HepG2 (cell line): ENCODE measurements around the gene MBTPS1. TPM values are rescaled to one million over a fixed set of nuclear protein-coding genes. Genes with fewer than 3 reads are reported as not detected.

Source experiments
- GFI1 ChIP-seq: sonication (generic); formaldehyde crosslinking; IDR thresholded peaks from 2 replicates; pipeline ENCODE4 v1.5.0; 2020; ENCODE audit warnings: missing genetic modification reagents, mild to moderate bottlenecking, borderline replicate concordance
- GPN1 ChIP-seq: sonication (generic); formaldehyde crosslinking; IDR thresholded peaks from 2 replicates; pipeline ENCODE4 v1.5.1; 2020; ENCODE audit warnings: missing genetic modification reagents, borderline replicate concordance
- MED13 ChIP-seq: sonication (generic); formaldehyde crosslinking; IDR thresholded peaks from 2 replicates; pipeline ENCODE4 v1.5.0; 2020; ENCODE audit warnings: missing genetic modification reagents
- NR2C2 ChIP-seq: sonication (generic); formaldehyde crosslinking; IDR thresholded peaks from 2 replicates; pipeline ENCODE4 v1.4.0; 2020; ENCODE audit warnings: missing genetic modification reagents, mild to moderate bottlenecking, moderate library complexity, borderline replicate concordance
- TSC22D2 ChIP-seq: sonication (generic); formaldehyde crosslinking; IDR thresholded peaks from 2 replicates; pipeline ENCODE4 v1.5.1; 2020; ENCODE audit warnings: missing genetic modification reagents, mild to moderate bottlenecking, borderline replicate concordance
- ZFP90 ChIP-seq: sonication (generic); formaldehyde crosslinking; IDR thresholded peaks from 2 replicates; pipeline ENCODE4 v1.8.0; 2022; ENCODE audit warnings: missing genetic modification reagents, mild to moderate bottlenecking, inconsistent platforms, borderline replicate concordance
- ZNF10 ChIP-seq: sonication (generic); formaldehyde crosslinking; IDR thresholded peaks from 2 replicates; pipeline ENCODE4 v1.4.0; 2020; ENCODE audit warnings: mild to moderate bottlenecking, low read depth, missing genetic modification reagents, borderline replicate concordance
- ZNF629 ChIP-seq: sonication (generic); formaldehyde crosslinking; conservative IDR thresholded peaks from 2 replicates; pipeline ENCODE4 v1.5.0; 2020; ENCODE audit warnings: missing genetic modification reagents
- polyA plus RNA-seq, 8 experiments: library from polyadenylated mRNA; depleted of rRNA in 3 of 8; stranded (reverse) in 7 of 8; unstranded in 1 of 8; fragments of >200 nt; fragmentation: Illumina TruSeq in 4 of 8; extraction: Trizol in 4 of 8; gene quantifications; 2 replicates each; pipeline versions ENCODE4 v1.2.1 to v1.2.3, GENCODE V29; 2011 to 2016; ENCODE audit warnings: low read depth in 4 of 8, missing spikeins in 1 of 8, mixed read lengths in 1 of 8; ENCODE audit not compliant: insufficient read depth in 1 of 8
- total RNA-seq, 5 experiments: library from RNA; depleted of rRNA; stranded (reverse); fragments of >200 nt; fragmentation: Illumina TruSeq; extraction: Trizol; gene quantifications; 2 replicates each; pipeline ENCODE4 v1.2.3, GENCODE V29; 2016; ENCODE audit warnings: low read depth in 1 of 5
- TF ChIP-seq, protein P1 (sequence below): sonication (generic); formaldehyde crosslinking; IDR thresholded peaks from 2 replicates; pipeline ENCODE4 v1.5.1; 2020; ENCODE audit warnings: missing genetic modification reagents, mild to moderate bottlenecking, borderline replicate concordance
- TF ChIP-seq, protein P2 (sequence below): sonication (generic); formaldehyde crosslinking; IDR thresholded peaks from 2 replicates; pipeline ENCODE4 v1.8.0; 2022; ENCODE audit warnings: missing genetic modification reagents, mild to moderate bottlenecking, inconsistent platforms, borderline replicate concordance
- TF ChIP-seq, protein P3 (sequence below): sonication (generic); formaldehyde crosslinking; IDR thresholded peaks from 2 replicates; pipeline ENCODE4 v1.4.0; 2020; ENCODE audit warnings: mild to moderate bottlenecking, missing genetic modification reagents

The MBTPS1 gene
- total and polyA plus RNA-seq, 2 of the 13 experiments (the other 11 are each of a cell fraction or from before 2014, with no cell fraction given): 56.7 to 91.3 TPM

DNA sequence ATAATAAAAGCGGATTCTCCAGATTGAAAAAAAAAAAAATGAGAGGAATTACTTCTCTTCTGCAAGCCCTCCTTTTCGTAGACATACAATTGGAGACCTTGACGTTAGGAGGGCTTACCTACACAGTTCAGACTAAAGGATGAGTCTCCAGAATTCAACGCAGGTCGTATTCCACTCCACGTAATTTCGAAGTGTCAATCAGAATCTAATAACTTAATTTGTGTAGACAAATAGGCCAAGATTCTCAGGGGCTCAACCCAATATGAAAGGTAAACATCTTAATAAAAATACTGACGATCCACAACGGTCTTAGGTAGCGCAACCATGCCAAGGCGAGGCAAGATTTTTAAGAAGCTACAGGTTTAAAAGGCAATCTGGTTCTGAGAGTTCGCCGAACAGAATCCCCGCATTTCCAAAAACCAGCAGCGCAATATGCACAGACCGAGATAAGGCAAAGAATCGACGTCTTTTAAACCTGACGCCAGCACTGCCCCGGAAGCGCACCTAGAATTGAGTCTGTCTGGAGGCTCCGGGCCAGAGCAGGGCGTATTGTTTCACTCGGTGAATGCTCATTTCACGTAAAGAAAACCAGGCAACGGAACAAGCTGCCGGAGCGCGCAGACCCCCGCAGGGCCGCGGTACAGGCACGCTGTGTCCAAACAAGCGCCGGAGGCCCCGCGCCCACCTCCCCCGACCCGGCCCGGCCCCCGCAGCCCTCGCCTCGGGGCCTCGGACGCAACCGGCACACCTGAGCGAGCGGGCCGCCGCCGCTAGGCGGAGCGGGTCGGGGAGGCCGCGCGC is 623 bp downstream of the MBTPS1 start (continued):
- TF ChIP-seq, protein P1, sequence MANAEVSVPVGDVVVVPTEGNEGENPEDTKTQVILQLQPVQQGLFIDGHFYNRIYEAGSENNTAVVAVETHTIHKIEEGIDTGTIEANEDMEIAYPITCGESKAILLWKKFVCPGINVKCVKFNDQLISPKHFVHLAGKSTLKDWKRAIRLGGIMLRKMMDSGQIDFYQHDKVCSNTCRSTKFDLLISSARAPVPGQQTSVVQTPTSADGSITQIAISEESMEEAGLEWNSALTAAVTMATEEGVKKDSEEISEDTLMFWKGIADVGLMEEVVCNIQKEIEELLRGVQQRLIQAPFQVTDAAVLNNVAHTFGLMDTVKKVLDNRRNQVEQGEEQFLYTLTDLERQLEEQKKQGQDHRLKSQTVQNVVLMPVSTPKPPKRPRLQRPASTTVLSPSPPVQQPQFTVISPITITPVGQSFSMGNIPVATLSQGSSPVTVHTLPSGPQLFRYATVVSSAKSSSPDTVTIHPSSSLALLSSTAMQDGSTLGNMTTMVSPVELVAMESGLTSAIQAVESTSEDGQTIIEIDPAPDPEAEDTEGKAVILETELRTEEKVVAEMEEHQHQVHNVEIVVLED (CRISPR knock-in tag): no peak
- TF ChIP-seq TSC22D2 (CRISPR knock-in tag) (no peak), MED13 (CRISPR knock-in tag) (no peak), ZFP90 (CRISPR knock-in tag) (peak; percentile 59; the same call in 1 of the 2 replicates), NR2C2 (CRISPR knock-in tag) (no peak; the same call in 1 of the 2 replicates), ZNF629 (CRISPR knock-in tag) (0 out of 2 replicates have a peak, but pooled peaks have one; percentile 17), GPN1 (CRISPR knock-in tag) (no peak), GFI1 (0 out of 2 replicates have a peak, but pooled peaks have one; percentile 9), ZNF10 (CRISPR knock-in tag) (no peak)
- TF ChIP-seq, protein P2, sequence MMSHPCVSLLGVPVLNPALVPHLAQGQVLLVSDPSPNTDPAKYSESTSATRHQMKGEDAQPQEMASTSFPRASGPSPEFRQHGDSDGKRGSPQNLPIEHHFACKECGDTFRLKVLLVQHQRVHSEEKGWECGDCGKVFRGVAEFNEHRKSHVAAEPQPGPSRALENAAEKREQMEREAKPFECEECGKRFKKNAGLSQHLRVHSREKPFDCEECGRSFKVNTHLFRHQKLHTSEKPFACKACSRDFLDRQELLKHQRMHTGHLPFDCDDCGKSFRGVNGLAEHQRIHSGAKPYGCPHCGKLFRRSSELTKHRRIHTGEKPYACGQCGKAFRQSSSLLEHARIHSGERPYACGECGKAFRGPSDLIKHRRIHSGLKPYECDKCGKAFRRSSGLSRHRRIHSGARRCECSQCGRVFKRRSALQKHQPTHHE (CRISPR knock-in tag): 0 out of 2 replicates have a peak, but pooled peaks have one; percentile 9
- TF ChIP-seq, protein P3, sequence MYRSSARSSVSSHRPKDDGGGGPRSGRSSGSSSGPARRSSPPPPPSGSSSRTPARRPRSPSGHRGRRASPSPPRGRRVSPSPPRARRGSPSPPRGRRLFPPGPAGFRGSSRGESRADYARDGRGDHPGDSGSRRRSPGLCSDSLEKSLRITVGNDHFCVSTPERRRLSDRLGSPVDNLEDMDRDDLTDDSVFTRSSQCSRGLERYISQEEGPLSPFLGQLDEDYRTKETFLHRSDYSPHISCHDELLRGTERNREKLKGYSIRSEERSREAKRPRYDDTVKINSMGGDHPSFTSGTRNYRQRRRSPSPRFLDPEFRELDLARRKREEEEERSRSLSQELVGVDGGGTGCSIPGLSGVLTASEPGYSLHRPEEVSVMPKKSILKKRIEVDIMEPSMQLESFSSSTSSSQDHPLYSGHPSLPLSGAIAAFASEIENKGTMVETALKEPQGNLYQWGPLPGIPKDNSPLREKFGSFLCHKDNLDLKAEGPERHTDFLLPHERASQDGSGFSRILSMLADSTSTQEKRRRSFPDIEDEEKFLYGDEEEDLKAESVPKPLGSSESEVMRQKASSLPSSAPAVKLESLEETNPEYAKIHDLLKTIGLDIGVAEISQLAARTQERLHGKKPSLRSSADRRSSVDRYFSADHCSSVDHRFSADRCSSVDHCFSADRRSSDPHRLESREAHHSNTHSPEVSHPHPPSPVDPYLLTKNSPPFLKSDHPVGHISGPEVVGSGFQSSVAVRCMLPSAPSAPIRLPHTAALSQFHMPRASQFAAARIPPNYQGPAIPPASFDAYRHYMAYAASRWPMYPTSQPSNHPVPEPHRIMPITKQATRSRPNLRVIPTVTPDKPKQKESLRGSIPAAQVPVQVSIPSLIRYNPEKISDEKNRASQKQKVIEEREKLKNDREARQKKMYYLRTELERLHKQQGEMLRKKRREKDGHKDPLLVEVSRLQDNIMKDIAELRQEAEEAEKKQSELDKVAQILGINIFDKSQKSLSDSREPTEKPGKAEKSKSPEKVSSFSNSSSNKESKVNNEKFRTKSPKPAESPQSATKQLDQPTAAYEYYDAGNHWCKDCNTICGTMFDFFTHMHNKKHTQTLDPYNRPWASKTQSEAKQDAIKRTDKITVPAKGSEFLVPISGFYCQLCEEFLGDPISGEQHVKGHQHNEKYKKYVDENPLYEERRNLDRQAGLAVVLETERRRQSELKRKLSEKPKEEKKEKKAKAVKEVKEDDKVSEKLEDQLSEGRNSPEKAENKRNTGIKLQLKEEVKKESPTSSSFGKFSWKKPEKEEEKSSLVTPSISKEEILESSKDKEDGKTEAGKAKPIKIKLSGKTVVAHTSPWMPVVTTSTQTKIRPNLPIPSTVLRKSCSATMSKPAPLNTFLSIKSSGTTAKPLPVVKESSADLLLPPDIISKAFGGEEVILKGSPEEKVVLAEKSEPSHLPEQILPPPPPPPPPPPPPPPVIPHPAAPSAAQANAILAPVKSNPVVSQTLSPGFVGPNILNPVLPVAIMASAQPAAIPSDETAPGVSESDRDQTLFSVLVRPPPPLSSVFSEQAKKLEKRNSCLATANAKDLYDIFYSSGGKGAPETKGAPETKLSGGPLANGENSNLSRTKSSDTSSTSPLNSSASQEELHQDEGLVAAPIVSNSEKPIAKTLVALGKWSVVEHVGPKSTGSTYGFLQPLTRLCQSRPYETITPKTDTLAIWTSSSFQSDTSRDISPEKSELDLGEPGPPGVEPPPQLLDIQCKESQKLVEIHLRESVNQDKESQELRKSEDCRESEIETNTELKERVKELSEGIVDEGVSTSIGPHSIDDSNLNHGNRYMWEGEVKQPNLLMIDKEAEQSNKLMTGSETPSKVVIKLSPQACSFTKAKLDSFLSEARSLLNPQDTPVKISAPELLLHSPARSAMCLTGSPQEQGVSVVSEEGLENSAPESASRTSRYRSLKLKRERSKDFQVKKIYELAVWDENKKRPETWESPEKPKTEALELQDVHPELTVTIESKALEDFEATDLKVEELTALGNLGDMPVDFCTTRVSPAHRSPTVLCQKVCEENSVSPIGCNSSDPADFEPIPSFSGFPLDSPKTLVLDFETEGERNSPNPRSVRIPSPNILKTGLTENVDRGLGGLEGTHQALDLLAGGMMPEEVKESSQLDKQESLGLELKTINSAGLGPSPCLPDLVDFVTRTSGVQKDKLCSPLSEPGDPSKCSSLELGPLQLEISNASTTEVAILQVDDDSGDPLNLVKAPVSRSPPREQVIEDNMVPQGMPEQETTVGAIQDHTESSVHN (CRISPR knock-in tag): no peak
